GM21381 (cell line): ENCODE measurements around the gene WT1.

Experiments
- ATAC-seq: cut with Tn5 transposase; IDR thresholded peaks from one replicate; pipeline ENCODE4 v1.9.1; 2021; ENCODE audit warnings: mild to moderate bottlenecking, moderate library complexity; ENCODE audit not compliant: unreplicated experiment

WT1 gene

DNA sequence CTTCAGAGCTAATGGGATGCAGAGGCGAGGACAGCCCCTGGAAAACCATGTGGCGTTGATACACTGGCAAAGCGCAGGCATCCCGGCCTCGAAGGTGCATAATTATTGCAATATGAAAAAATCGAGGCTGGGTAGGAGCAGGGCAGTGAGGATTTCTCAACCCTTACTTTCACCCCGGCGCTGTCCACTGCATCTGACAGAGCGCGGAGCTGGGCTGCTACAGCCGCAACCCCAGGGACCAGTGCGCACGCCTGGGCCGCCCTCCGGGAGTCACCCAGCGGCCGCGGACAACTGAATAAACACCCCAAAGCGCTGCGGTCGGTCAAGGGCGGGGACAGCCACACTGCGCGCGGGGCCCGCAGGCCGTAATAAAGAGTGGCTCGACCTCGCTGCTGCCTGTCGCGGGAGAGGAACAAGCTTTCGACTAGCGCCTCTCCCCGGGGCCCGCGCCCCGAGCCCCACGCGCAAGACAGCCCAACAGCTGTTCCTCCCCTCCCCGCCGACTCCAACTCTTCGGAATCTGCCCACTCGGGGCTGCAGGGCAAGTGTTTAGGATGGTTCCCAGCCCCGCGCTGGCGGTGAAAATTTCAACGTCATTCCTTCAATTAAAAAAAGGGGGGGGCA lies 3.6 kb upstream of the WT1 start:
- no peak for ATAC-seq

DNA sequence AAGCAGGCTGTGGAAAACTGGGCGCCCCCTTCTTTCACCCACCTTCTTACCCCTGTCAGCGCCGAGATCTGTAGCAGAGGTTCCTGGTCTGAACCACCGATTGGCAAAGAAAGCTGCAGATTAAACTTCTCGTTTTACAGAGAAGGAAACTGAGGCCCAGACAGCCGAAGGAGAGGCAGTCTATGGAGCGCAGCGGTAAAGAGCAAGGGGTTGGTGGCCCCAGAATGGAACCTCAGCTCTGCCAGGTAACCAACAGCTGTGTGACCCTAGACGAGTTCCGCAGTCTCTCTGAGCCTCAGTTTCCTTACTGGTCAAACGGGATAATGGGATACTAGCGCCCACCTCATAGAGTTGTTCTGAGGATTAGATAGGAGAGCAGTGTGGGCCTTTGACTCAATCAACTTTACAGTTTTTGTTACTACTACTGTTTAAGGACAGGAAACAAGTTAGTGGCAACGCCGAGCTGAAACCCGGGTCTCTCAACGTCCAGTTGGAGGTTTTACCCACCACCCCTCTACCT lies 3.1 kb upstream of the WT1 start:
- no peak for ATAC-seq

DNA sequence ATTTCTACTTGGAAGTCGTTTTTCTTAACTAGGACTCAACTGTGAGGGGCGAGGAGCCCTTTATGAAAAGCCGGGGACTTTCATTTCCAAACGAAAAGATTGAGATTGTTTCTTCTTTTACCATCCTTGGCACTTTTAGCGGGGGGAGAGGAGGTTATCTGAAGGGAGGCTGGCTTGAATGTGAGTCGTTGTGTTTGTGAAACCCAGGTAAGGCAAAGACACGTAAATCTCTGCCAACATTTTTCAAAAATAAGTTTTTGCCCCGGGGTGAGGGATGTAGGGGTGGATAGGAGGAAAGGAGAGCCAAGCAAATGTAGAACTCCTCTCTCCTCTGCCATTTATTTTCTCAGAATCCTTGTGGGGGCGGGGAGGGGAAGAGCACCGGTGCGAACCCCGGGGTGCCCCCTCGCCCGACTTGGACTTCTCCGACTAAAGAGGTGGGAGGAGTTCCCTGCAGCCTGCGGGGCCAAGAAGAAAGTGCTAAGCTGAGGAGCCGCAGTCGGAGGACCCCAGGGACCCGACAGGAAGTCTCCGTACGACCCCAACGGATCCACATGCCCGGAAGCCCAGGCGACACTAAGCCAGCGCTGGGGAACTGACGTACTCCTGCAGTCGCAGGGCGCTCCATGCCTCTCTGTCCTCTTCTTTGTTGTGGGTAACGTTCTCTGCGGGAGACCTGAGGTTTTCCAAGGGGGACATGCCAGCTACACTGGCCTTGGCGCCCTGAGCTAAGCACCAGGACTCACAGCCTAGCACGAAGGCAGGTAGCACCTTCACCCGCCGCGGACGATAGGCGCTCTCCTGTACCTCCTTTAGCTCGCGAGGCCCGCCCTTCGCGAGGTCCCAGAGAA lies 2.4 kb upstream of the WT1 start:
- ATAC-seq: no peak

DNA sequence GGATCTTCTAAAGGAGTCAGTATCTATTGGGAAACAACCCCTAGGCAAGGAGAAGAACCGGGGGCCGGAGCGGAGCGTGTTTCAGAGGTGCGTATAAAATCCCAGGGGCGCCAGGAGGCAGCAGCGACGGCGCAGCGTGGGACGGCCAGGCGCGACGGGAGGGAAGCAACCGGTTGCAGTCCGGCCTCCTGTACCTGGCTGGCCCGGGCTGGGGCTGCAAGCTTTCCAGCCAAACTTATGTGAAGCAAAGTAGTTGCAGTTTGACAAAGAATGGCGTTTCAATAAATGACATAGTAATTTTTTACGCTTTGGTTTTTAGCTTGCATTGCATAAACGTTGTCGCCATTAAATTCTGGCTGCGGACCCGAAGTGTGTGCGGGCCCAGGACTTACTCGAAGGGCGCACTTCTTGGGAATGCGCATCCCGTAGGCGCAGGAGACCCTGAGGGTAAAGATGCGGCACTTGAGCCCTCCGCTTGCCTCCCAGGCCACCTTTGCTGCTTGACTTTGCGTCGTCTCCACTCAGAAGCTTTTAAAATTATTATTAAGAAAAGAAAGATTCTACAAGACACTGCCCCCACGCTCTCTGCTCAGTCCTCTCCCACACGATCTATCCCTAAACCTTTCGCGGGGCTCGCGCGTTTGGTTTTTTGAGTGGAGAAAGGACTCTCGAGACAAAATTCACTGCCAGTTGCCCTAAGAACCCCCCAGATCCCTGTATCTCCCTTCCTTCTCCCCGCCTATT lies 1.6 kb upstream of the WT1 start:
- no peak for ATAC-seq

DNA sequence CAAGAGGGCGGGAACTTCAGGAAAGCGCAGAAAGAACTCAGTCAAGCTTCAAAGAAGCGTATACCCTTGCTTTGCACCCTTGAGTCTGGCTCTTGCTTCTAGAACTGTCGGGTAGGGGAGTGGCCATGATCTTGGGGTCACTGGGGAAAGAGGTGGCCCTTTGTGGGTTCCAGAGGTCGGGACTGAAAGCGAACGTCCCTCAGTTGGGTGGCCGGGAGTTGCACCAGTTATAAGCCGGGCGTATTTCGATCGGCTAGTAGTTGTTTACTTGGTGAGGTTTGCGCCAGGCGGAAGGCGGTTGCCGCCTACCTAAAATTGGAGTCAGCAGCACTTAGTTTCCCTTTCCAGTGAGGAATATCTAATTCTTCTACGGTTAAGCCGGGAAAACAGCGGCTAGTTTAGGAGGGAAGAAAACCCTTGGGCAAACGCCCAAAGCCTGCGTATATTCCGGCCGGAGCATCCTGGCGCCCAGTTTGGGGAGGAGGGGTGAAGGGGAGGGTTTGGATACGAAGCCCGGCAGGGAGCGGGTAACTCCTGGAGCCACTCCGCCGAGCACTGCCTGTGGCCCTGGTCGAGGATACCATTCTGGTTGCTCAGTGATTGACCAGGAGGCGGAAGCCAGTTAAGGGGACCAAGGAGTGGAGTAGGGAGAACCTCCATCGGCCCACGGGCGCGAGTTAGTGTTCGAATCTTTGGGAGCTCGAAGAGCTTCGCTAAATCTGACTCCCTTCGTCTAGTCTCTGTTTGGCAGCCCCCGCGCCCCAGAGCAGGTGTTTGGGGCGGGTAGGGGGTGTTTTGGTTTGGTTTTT lies 807 bp upstream of the WT1 start:
- ATAC-seq: no peak

DNA sequence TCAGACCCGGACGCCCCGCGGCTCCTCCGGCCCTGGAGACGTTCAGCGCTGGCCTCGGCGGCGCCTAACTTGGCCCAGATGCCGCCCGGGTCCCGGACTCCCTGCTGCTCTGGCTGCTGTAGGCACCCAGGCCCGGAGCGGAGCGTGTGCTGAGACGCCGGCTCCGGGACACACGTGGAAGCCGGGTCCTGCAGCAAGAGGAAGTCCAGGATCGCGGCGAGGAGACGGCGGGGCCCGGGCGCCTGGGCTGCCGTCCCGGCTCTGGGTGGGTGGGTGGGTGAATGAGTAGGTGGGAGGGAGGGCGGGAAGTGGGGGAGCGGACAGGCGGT lies 223 bp downstream of the WT1 start:
- no peak for ATAC-seq

DNA sequence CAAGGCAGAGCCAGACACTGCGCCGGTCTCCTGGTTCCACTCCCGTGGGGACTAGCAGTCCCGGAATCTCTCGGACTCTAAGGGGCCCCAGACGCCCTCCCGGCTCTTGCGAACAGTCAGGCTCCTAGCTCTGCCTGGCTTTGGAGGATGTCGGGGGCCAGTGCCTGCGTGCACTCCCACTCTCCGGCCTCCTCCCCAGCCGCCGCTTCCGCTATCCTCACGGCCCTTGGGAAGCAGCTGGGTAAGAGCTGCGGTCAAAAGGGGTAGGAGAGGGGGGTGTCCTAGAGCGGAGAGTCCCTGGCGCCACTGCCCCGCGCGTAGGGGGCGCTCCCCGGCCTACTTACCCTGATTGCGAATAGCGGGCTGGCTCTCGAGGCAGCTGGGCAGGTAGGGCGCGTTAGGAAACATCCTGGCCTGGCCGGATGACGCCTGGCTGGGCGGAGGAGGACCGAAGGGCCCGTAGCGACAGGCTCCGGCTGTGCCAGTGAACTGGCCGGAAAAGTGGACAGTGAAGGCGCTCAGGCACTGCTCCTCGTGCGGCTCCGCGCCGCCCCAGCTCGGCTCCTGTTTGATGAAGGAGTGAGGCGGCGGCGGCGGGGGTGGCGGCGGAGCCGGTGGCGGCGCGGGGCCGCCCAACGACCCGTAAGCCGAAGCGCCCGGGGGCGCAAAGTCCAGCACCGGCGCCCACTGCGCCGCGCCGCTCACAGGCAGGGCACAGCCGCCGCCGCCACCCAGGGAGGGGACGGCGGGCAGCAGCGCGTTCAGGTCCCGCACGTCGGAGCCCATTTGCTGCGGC lies 785 bp downstream of the WT1 start:
- ATAC-seq: no peak

DNA sequence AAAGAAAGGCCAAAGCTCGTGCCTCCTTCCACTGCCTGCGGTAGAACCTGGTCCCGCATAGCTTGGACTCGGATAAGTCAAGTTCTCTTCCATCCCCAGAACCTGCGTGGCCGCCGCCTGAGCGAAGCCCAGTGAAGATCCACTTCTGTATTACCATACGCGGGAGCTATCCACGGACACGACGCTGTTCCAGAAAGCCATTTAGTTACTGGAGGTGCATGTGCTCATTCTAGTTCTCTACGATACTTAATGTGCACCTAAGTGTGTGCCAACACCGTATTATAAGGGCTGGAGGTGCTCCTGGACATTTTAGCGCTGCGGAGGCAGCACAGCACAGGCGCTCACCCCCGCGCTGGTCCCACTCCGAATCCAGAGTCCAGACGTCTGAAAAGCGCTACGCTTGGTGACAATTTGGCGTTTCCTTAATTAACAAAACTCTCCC lies 1.4 kb downstream of the WT1 start:
- no peak for ATAC-seq

DNA sequence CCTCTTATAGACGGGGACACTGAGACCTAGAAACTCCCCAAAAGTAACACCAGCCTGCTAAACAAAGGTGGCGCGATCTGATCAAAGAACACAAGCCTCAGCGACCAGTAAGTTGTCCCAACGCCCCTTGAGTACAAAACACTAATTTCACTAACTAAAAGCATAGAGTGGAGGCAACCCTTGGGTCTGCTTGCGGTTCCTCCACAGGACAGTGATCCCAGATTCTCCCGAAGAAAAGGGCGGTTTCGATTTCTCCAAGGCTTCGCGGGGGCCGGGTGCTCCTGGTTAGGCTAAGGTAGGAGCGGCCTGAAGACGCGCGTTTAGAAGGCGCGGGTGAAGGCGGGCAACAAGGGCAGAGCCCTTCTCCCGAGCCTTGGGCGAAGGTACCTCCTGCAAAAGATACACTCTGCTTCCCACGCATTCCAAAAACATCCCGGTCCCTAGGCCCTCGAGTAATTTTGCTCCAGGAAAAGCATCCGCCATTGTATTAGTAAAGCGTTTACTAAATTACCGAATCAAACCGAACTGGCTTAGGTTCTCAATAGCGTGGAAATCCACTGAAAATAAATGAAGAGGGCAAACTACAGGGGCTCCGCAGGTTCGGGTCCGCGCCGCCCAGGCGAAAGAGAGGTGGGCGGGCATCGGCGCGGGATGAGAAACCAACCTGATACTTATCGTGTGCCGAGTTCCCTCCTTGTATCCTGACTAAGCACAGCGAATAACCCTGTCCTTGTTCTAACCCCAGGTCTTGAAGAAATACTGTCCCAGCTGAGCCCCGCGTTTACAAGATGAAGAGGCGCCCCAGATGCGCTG lies 2.0 kb downstream of the WT1 start:
- no peak for ATAC-seq

DNA sequence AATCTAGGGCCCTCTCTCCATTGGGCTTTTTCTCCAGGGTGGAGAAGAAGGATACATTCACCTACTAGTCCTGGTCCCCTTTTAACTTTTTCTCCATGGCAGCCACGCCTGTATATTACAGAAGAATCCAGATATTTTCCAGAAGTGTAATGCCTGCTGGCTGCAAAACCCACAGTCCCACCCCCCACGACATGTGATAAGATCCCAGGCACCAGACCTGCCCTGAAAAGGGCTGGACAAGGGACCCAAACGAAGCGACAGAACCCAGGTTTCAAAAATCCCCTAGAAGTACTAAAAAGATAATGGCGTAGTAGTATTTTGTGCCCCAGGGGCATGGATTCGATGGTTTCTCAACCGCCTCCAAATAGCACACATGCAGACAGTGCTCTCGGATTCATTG lies 2.8 kb downstream of the WT1 start:
- ATAC-seq: no peak

DNA sequence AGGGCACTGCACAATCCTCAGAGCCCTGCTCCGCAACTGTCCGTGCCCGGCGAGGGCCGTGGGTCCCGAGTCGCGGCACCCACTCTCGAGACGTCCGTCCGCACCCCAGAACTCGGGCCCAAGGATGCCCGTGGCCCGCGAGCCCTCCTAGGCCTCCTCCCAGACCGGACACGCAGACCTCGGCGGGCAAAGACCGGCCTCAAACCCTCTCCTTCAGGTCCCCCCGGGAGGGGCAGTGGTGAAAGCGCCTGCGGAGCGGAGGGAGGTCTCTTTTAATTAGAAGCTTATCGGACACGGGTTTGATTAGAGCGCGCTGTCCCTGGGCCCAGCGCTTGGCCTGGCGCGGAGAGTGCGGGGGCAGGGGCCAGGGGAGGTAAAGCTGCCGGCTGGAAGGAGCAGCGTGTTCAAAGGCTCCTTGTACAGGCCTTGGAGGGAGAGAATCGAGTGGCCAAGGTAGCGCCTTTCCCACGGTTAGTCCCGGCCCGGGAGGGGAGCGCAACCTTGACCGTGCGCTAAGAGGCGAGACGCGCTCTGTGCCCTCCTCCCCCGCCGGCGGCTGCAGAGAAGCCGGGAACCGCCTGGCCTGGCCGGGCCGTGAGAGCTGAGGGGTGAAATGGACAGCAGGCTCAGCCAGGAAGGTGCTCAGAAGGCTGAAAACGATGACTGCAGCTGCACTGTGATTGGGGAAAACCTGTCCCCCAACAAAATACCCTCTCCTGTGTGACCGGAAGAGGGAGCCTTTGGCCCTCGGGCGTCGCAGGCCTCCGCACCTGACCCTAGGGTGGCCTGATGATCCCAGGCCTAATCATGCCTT lies 4.6 kb downstream of the WT1 start:
- no peak for ATAC-seq

DNA sequence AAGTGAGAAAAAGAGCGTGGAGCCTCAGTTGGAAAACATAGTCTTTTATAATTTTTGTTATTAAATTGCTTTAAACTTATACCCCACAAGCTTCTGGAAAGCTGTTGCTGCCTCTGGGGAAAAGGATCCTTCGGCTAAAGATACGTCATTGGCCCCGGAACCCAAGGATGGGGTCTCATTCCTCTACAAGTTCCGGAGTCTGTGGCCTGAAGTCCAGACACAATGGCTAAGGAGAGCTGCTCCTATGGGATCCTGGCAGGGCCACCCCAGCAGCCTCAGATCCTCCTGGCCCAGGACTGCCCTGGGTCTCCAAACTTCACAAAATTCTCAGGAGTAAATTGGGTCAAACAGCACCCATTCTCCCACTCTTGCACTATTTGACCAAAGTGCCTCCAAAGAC lies 5.9 kb downstream of the WT1 start:
- no peak for ATAC-seq

DNA sequence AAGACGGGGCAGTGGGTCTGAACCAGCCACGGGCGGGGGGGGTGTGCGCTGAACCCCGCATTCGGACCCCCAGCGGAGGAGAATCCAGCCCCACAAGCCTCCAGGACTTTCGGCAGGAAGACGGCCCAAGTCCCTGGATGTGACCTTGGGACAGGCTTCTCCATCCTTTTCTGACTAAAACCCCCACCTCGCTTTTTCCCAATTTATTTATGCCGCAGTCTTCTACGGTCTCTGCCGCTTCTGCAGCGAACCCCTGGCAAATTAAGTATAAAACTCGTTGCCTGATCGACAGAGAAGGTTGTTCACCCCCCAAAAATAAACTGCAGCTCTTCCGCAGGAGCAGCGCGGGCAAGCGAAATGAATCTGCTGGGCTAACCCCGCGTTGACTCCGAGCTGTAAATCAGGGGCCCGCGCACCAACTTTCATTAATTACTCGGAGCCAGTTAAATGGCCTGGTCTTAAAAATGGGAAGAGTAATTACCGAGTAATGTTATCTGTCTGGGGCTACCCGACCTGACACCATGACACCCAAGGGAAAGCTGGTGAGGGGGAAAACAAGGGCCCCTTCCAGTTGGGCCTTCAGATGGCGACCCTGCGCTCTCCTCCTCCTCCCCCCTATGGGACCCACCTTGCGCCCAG lies 6.6 kb downstream of the WT1 start:
- ATAC-seq: no peak

DNA sequence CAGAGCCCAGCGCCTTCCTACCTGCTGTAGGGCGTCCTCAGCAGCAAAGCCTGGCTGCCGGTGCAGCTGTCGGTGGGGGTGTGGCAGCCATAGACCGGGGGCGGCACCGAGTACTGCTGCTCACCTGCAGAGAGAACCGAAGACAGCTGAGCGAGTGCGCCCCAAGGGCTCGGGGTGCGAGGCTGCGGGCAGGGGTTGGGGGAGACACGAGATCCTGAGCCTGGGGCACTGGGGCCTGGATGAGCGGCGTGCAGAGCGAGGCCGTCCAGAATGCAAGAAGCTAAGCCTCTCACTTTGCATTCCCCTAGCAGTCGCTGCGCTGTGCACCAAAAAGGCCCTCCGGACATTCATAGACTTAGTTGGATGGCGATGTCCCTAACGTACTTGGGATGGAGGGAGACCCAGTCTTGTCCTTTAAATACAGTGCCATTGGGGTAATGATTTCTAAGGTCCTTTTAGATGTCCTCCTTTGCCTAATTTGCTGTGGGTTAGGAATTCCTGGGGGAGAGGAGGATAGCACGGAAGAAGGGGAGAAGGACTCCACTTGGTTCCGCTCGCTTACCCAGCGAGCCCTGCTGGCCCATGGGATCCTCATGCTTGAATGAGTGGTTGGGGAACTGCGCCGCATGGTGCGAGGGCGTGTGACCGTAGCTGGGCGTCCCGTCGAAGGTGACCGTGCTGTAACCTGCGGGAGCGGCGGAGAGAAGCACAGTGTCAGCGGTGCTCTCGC lies 7.2 kb downstream of the WT1 start:
- ATAC-seq: no peak

DNA sequence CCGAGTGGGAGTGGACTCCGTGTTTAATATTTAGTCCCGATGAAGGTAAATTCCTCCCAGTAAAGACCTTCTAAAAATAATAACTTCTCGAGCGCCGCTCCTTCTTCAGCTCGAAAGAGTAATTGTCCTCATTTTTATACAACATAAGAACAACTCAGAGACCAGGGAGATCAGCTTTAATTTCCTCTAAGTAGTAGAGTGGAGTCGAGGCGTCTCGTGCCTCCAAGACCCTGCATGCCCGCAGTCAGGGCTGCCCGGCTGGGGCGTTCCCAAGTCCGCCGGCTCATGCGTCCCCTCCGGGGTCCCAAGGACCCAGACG lies 7.8 kb downstream of the WT1 start:
- no peak for ATAC-seq

DNA sequence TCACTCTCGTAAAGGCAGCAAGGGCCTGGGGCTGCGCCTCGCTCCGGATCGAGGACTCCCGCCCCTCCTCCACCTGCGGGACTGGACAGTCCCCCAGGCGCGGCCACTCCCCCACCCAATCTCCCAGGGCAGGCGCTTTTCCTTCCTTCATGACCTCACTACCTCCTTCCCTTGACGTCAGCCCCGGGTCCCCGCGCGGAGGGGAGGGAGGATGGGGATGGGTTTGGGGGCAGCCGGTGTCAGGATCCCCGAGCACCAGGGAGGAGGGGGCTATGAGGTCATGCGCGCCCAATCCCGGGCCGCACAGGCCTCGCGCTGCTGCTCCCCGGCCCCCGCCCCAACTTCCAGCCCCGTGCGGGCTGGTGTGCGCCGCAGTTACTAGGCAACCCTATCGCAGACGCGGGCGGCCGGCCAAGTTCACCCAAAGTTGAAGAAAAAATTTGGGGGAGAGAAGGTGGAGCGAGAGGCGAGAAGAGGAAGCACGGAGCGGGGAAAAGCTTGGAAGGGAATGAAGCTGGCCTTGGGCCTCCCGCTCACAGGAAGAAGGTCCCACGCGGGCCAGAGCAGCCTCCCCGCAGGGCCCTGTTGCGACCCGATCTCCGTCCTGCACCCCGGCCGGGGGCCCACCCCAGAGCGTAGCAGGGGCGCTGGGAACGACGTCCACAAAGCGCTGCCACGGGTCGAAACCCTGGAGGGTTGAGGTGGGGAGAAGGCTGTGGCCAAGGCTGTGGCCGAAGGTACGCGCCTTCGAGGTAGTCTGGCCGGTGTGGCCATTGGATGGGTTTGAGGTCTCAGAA lies 8.3 kb downstream of the WT1 start:
- no peak for ATAC-seq

DNA sequence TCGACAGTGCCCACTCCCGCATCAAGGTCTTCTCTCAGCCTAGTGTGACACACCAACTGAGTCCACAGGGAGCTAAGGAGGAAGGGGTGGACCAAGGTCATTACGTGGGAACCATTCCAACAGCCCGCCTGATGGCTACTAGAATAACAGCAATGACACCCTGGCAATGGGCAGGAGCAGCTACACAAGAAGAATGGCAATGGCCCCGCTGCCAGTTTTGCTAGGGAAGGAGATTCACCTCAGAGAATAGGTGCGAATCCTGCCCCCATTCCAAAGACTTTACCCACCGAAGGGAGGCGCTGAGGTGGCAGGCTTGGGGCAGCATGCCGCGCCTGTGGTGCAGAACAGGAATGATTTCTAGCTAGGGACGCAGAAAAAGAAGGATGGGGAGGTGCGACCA lies 9.1 kb downstream of the WT1 start:
- ATAC-seq: no peak
